ENCODE results near the gene COL5A1. TPM values are rescaled to one million over a fixed set of nuclear protein-coding genes. Genes with fewer than 3 reads are reported as not detected.

The COL5A1 gene
- polyA plus RNA-seq, 3 donors: 0.01 TPM; not detected in 2

DNA sequence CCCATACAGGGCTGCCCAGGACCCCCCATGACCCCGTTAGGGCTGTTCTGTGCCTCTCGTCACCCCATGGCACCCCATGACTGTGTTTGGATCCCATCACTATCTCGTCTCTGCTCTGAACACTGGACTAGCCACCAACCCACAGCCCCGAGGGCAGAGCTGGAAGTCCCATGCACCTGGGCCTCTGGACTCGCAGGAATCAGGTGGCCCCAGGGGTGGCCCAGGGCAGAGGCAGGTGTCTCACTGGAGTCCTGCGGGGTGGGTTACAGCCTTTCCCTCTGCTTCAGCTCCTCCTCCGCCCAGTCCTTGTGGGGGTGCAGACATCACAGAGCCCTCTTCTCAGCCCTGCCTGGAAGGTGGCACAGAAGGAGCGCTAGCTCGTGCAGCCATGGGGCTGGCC is 79.7 kb downstream of the COL5A1 start:
- Mint-ChIP-seq H3K4me1 (peaks cover 9% of the 10 kb centered on the region), H3K9me3 (peaks cover 0 to 4% (median 0%) of the 10 kb centered on the region in 7 donors), H3K27ac (no peak overlapping the region), H3K27me3 (ENCODE audit: low read depth in 3 of 3) (peaks cover 15 to 38% (median 32%) of the 10 kb centered on the region in 3 donors), H3K36me3 (no peaks in the 10 kb centered on the region), H3K4me3 (peak overlapping the region in 1 of 2 donors; percentile 12)
- 93% methylated on average over 8 of the region's 9 CpGs for WGBS (ENCODE audit: insufficient coverage)
- Histone ChIP-seq H3K4me1 (ENCODE audit: control insufficient read depth in 1 of 2, insufficient read depth in 2 of 2, low read length in 2 of 2) (peaks cover 13 to 22% of the 10 kb centered on the region in 2 donors), H3K9me3 (replicated peaks in 1 of 2; ENCODE audit: control insufficient read depth in 1 of 2, insufficient read depth in 1 of 2, low read length in 2 of 2) (no peaks in the 10 kb centered on the region), H4K20me1 (ENCODE audit: insufficient read depth, low read length) (no peaks in the 10 kb centered on the region), H2AFZ (ENCODE audit: insufficient read depth, low read depth, low read length, poor library complexity, severe bottlenecking) (no peak overlapping the region), H3K9ac (ENCODE audit: insufficient read depth, low read length, poor library complexity, severe bottlenecking) (no peak overlapping the region), H3K4me2 (replicated peaks; ENCODE audit: extremely low read depth, low read length, poor library complexity, severe bottlenecking) (no peak overlapping the region), H3K79me2 (ENCODE audit: insufficient read depth, low read length) (no peaks in the 10 kb centered on the region), H3K27me3 (ENCODE audit: control insufficient read depth in 2 of 2, insufficient read depth in 2 of 2, low read length in 2 of 2) (peaks cover 0 to 6% of the 10 kb centered on the region in 2 donors), H3K36me3 (replicated peaks in 1 of 2; ENCODE audit: control insufficient read depth in 1 of 2, insufficient read depth in 2 of 2, low read length in 2 of 2) (no peaks in the 10 kb centered on the region), H3K27ac (ENCODE audit: low read depth in 1 of 2, low read length in 2 of 2) (no peak overlapping the region), H3K4me3 (replicated peaks in 1 of 3; ENCODE audit: low read depth in 2 of 3, low read length in 3 of 3) (no peak overlapping the region)
- TF ChIP-seq, protein P1, sequence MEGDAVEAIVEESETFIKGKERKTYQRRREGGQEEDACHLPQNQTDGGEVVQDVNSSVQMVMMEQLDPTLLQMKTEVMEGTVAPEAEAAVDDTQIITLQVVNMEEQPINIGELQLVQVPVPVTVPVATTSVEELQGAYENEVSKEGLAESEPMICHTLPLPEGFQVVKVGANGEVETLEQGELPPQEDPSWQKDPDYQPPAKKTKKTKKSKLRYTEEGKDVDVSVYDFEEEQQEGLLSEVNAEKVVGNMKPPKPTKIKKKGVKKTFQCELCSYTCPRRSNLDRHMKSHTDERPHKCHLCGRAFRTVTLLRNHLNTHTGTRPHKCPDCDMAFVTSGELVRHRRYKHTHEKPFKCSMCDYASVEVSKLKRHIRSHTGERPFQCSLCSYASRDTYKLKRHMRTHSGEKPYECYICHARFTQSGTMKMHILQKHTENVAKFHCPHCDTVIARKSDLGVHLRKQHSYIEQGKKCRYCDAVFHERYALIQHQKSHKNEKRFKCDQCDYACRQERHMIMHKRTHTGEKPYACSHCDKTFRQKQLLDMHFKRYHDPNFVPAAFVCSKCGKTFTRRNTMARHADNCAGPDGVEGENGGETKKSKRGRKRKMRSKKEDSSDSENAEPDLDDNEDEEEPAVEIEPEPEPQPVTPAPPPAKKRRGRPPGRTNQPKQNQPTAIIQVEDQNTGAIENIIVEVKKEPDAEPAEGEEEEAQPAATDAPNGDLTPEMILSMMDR (IDR thresholded peaks at IDR 0.05): no peak
- intact Hi-C loops (cut with micrococcal nuclease): no loop called here
- no peak for DNase-seq

- Mint-ChIP-seq H3K36me3 (no peaks in the 10 kb centered on the region), H3K4me1 (peaks cover 9% of the 10 kb centered on the region), H3K27ac (no peak overlapping the region), H3K27me3 (ENCODE audit: low read depth in 3 of 3) (peaks cover 15 to 36% (median 33%) of the 10 kb centered on the region in 3 donors), H3K9me3 (peaks cover 0 to 3% (median 0%) of the 10 kb centered on the region in 7 donors), H3K4me3 (peak overlapping the region in 1 of 2 donors; percentile 56)
- Histone ChIP-seq H3K36me3 (replicated peaks in 1 of 2; ENCODE audit: control insufficient read depth in 1 of 2, insufficient read depth in 2 of 2, low read length in 2 of 2) (no peaks in the 10 kb centered on the region), H3K4me2 (replicated peaks; ENCODE audit: extremely low read depth, low read length, poor library complexity, severe bottlenecking) (no peak overlapping the region), H3K27me3 (ENCODE audit: control insufficient read depth in 2 of 2, insufficient read depth in 2 of 2, low read length in 2 of 2) (peaks cover 0 to 6% of the 10 kb centered on the region in 2 donors), H3K4me3 (replicated peaks in 1 of 3; ENCODE audit: low read depth in 2 of 3, low read length in 3 of 3) (no peak overlapping the region), H3K4me1 (ENCODE audit: control insufficient read depth in 1 of 2, insufficient read depth in 2 of 2, low read length in 2 of 2) (peaks cover 13 to 22% of the 10 kb centered on the region in 2 donors), H3K79me2 (ENCODE audit: insufficient read depth, low read length) (no peaks in the 10 kb centered on the region), H4K20me1 (ENCODE audit: insufficient read depth, low read length) (no peaks in the 10 kb centered on the region), H3K9ac (ENCODE audit: insufficient read depth, low read length, poor library complexity, severe bottlenecking) (no peak overlapping the region), H2AFZ (ENCODE audit: insufficient read depth, low read depth, low read length, poor library complexity, severe bottlenecking) (no peak overlapping the region), H3K9me3 (replicated peaks in 1 of 2; ENCODE audit: control insufficient read depth in 1 of 2, insufficient read depth in 1 of 2, low read length in 2 of 2) (no peaks in the 10 kb centered on the region), H3K27ac (ENCODE audit: low read depth in 1 of 2, low read length in 2 of 2) (no peak overlapping the region)
- TF ChIP-seq, protein P1 (IDR thresholded peaks at IDR 0.05): no peak
- intact Hi-C loops (cut with micrococcal nuclease): no loop called here
- WGBS (ENCODE audit: insufficient coverage): 97% methylated on average over 15 of the region's 15 CpGs
- DNase-seq: no peak
Measured at GRCh38 chr9:134722120-134722701, 80.6 kb downstream of the COL5A1 start.

Measured in CD14-positive monocyte (primary cell).